GM12865 (cell line): Measurements from ENCODE around the gene AP3B1.

Source experiments
- DNase-seq: peaks from one replicate; pipeline ENCODE4 v3.0.0; 2010; ENCODE audit warnings: low read depth
- H3K4me3 ChIP-seq: 2 replicates; pipeline ENCODE4 v1.5.1; 2011; ENCODE audit warnings: mild to moderate bottlenecking, low read depth, low read length, control low read depth
- CTCF ChIP-seq: IDR thresholded peaks from 2 replicates; pipeline ENCODE4 v1.5.1; 2011; ENCODE audit warnings: low read length, control low read depth, low read depth, inconsistent platforms; ENCODE audit not compliant: insufficient read depth; ENCODE audit errors: missing control alignments

Gene AP3B1

GRCh38 chr5:78113689-78114264, 180.7 kb downstream of the AP3B1 start:
- no peak overlapping the region for H3K4me3 ChIP-seq
- DNase-seq = peak; percentile 39
- TF ChIP-seq CTCF = no peak

- no peak for TF ChIP-seq CTCF
- no peak for DNase-seq
- H3K4me3 ChIP-seq = no peak overlapping the region
These were observed 181.6 kb downstream of the AP3B1 start for GRCh38 chr5:78112931-78113330.

- peak; percentile 59 for DNase-seq
- TF ChIP-seq CTCF = no peak
- H3K4me3 ChIP-seq = no peak overlapping the region
These were observed 184.6 kb downstream of the AP3B1 start for GRCh38 chr5:78109891-78110324.

GRCh38 chr5:78108564-78108963, 185.9 kb downstream of the AP3B1 start:
- TF ChIP-seq CTCF = no peak
- DNase-seq = no peak
- no peak overlapping the region for H3K4me3 ChIP-seq

GRCh38 chr5:78103232-78103918, 191.1 kb downstream of the AP3B1 start:
- no peak for TF ChIP-seq CTCF
- no peak overlapping the region for H3K4me3 ChIP-seq

GRCh38 chr5:78102500-78102899, 192.0 kb downstream of the AP3B1 start:
- no peak overlapping the region for H3K4me3 ChIP-seq
- TF ChIP-seq CTCF = no peak
- DNase-seq = no peak

More at GRCh38 chr5:78103232-78103918, 191.1 kb downstream of the AP3B1 start:
- DNase-seq = no peak

- DNase-seq = no peak
- no peak for TF ChIP-seq CTCF
- no peak overlapping the region for H3K4me3 ChIP-seq
These were observed 199.4 kb downstream of the AP3B1 start for GRCh38 chr5:78095125-78095524.
